ENCODE results near the gene TRIM67. TPM values are rescaled to one million over a fixed set of nuclear protein-coding genes. Genes with fewer than 3 reads are reported as not detected.

Gene TRIM67
- total and polyA plus RNA-seq, 2 donors (not counting 1 experiment from before 2014, with no cell fraction given), result not detected

DNA sequence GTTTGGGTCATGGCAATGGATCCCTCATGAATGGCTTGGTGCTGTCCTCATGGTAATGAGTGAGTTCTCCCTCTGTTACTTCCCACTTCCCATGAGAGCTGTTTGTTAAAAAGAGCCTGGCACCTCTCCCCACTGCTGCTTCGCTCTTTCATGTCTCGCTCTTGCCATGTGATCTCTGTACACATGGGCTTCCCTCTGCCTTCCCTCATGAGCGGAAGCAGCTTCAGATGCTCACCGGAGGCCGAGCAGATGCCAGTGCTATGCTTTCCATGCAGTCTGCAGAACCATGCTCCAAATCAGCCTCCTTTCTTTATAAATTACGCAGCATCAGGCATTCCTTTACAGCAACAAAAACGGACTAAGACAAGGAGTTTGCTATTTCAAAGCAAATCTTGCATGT lies 64.3 kb downstream of the TRIM67 start:
- no peak overlapping the region for H2AFZ ChIP-seq (ENCODE audit: insufficient read depth, low read depth, low read length, poor library complexity, severe bottlenecking)
- peaks cover 4% of the 10 kb centered on the region for H3K79me2 ChIP-seq (ENCODE audit: control insufficient read depth, insufficient read depth, low read length)
- H4K20me1 ChIP-seq (ENCODE audit: control insufficient read depth, insufficient read depth, low read length, poor library complexity, severe bottlenecking), result no peaks in the 10 kb centered on the region
- no peaks in the 10 kb centered on the region for H3K4me1 ChIP-seq (ENCODE audit: control insufficient read depth in 2 of 2, insufficient read depth in 2 of 2, low read length in 2 of 2)
- ATAC-seq (ENCODE audit: low read depth) (no peak), DNase-seq (no peak)
- H3K4me1 Mint-ChIP-seq, result peaks cover 5% of the 10 kb centered on the region
- ChIA-PET POLR2A (no interaction called here), CTCF (no interaction called here)
- H3K27me3 ChIP-seq (replicated peaks in 1 of 4; ENCODE audit: control extremely low read depth in 1 of 4, control insufficient read depth in 3 of 4, insufficient read depth in 4 of 4, low read length in 3 of 4), result no peaks in the 10 kb centered on the region
- no peak overlapping the region for H3K9ac ChIP-seq (ENCODE audit: low read length)
- H3K27me3 Mint-ChIP-seq, result no peaks in the 10 kb centered on the region
- no peak for TF ChIP-seq EZH2 (IDR thresholded peaks at IDR 0.05; ENCODE audit: borderline replicate concordance, insufficient read depth, low read depth, low read length, poor library complexity, severe bottlenecking)
- TF ChIP-seq, protein P1, sequence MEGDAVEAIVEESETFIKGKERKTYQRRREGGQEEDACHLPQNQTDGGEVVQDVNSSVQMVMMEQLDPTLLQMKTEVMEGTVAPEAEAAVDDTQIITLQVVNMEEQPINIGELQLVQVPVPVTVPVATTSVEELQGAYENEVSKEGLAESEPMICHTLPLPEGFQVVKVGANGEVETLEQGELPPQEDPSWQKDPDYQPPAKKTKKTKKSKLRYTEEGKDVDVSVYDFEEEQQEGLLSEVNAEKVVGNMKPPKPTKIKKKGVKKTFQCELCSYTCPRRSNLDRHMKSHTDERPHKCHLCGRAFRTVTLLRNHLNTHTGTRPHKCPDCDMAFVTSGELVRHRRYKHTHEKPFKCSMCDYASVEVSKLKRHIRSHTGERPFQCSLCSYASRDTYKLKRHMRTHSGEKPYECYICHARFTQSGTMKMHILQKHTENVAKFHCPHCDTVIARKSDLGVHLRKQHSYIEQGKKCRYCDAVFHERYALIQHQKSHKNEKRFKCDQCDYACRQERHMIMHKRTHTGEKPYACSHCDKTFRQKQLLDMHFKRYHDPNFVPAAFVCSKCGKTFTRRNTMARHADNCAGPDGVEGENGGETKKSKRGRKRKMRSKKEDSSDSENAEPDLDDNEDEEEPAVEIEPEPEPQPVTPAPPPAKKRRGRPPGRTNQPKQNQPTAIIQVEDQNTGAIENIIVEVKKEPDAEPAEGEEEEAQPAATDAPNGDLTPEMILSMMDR (IDR thresholded peaks at IDR 0.05), result no peak
- no peaks in the 10 kb centered on the region for H3K9me3 Mint-ChIP-seq (ENCODE audit: insufficient read depth)
- 93% methylated on average over 6 of the region's 7 CpGs for WGBS (ENCODE audit: insufficient coverage)
- H3K27ac ChIP-seq (ENCODE audit: low read length in 2 of 2), result no peak overlapping the region
- H3K9me3 ChIP-seq (ENCODE audit: control extremely low read depth in 1 of 3, control insufficient read depth in 2 of 3, insufficient read depth in 1 of 3, low read length in 2 of 3), result no peaks in the 10 kb centered on the region
- intact Hi-C loops (cut with micrococcal nuclease), result no loop called here
- H3K4me3 Mint-ChIP-seq, result no peak overlapping the region
- H3K27ac Mint-ChIP-seq, result no peak overlapping the region
- no peak overlapping the region for H3K4me2 ChIP-seq (replicated peaks; ENCODE audit: low read depth, low read length, poor library complexity, severe bottlenecking)
- peaks cover 2 to 54% of the 10 kb centered on the region in 2 experiments for H3K36me3 ChIP-seq (replicated peaks in 1 of 2; ENCODE audit: control extremely low read depth in 1 of 2, control insufficient read depth in 1 of 2, extremely low read depth in 1 of 2, insufficient read depth in 2 of 2, low read length in 1 of 2)
- no peak overlapping the region for H3K4me3 ChIP-seq (ENCODE audit: control extremely low read depth in 1 of 5, extremely low read depth in 1 of 5, insufficient read depth in 1 of 5, low read depth in 2 of 5, low read length in 4 of 5)

DNA sequence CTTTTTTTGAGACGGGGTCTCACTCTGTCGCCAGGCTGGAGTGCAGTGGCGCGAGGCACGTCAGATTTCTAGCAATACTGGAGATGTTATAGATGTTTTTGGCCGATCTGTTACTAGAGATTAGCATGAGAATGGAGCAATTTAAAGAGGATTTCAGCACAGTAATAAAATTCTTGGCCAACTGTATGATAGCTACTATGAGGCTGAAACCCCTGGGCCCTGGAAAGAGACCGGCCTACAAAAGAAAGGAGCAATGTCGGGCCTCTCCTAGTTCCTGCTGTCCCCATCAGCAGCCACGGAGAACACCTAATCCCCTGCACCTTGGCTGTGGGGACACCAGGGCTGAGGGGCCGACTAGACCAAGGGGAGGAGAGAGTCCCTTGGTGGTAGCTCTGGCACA lies 69.7 kb downstream of the TRIM67 start:
- ChIA-PET POLR2A (no interaction called here), CTCF (interaction anchor here (1.2 kb wide), 1 partner anchor 16 kb away, joined by 4 read pairs; no protein-coding TSS in a partner anchor)
- no peak overlapping the region for H3K27ac ChIP-seq (ENCODE audit: low read length in 2 of 2)
- H3K27ac Mint-ChIP-seq, result no peak overlapping the region
- H3K9me3 ChIP-seq (ENCODE audit: control extremely low read depth in 1 of 3, control insufficient read depth in 2 of 3, insufficient read depth in 1 of 3, low read length in 2 of 3), result no peaks in the 10 kb centered on the region
- H3K27me3 ChIP-seq (replicated peaks in 1 of 4; ENCODE audit: control extremely low read depth in 1 of 4, control insufficient read depth in 3 of 4, insufficient read depth in 4 of 4, low read length in 3 of 4), result no peaks in the 10 kb centered on the region
- H3K79me2 ChIP-seq (ENCODE audit: control insufficient read depth, insufficient read depth, low read length), result peaks cover 56% of the 10 kb centered on the region
- peaks cover 0 to 32% of the 10 kb centered on the region in 2 experiments for H3K36me3 ChIP-seq (replicated peaks in 1 of 2; ENCODE audit: control extremely low read depth in 1 of 2, control insufficient read depth in 1 of 2, extremely low read depth in 1 of 2, insufficient read depth in 2 of 2, low read length in 1 of 2)
- ATAC-seq (ENCODE audit: low read depth), result no peak
- H3K9me3 Mint-ChIP-seq (ENCODE audit: insufficient read depth), result no peaks in the 10 kb centered on the region
- intact Hi-C loops (cut with micrococcal nuclease), result no loop called here
- H3K4me3 Mint-ChIP-seq, result no peak overlapping the region
- 96% methylated on average over 9 of the region's 10 CpGs for WGBS (ENCODE audit: insufficient coverage)
- H3K4me1 Mint-ChIP-seq, result peaks cover 36% of the 10 kb centered on the region
- no peaks in the 10 kb centered on the region for H3K27me3 Mint-ChIP-seq
- DNase-seq, result no peak
- peaks cover 11 to 13% of the 10 kb centered on the region in 2 donors for H3K4me1 ChIP-seq (ENCODE audit: control insufficient read depth in 2 of 2, insufficient read depth in 2 of 2, low read length in 2 of 2)
- no peak for TF ChIP-seq EZH2 (IDR thresholded peaks at IDR 0.05; ENCODE audit: borderline replicate concordance, insufficient read depth, low read depth, low read length, poor library complexity, severe bottlenecking)
- TF ChIP-seq, protein P1 (IDR thresholded peaks at IDR 0.05), result no peak
- no peak overlapping the region for H2AFZ ChIP-seq (ENCODE audit: insufficient read depth, low read depth, low read length, poor library complexity, severe bottlenecking)
- H3K9ac ChIP-seq (ENCODE audit: low read length), result no peak overlapping the region
- H4K20me1 ChIP-seq (ENCODE audit: control insufficient read depth, insufficient read depth, low read length, poor library complexity, severe bottlenecking), result peaks cover 18% of the 10 kb centered on the region
- H3K4me3 ChIP-seq (ENCODE audit: control extremely low read depth in 1 of 5, extremely low read depth in 1 of 5, insufficient read depth in 1 of 5, low read depth in 2 of 5, low read length in 4 of 5), result no peak overlapping the region
- no peak overlapping the region for H3K4me2 ChIP-seq (replicated peaks; ENCODE audit: low read depth, low read length, poor library complexity, severe bottlenecking)
